HG03196 (cell line): ENCODE data around the gene OR3A3.
"Not testable (repeated sequence)": the region's sequence is repeated elsewhere in the genome, so short reads cannot be mapped to it uniquely, and the experiment has no call there.

Experiments
- ATAC-seq: cut with Tn5 transposase; IDR thresholded peaks from one replicate; pipeline ENCODE4 v1.9.1; 2021; ENCODE audit not compliant: unreplicated experiment

OR3A3 gene

DNA sequence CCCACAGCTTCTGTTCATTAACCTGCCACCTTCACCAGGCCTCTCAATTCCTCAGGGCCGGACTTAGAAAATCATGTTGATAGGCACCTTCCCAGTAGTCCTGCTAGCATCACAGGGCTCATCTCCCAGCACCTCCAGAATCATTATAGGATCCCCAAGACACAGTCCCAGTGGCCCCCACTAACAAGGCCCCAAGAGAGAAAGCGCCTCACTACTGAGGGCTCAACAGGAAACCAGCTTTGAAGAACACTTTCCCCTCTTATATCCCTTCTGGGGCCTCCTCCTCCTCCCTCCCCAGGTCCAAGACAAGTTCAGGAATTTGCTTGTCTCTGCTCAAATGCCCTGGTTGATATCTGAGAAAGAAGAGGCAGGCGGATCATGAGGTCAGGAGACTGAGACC is at the start of gene OR3A3:
Gene OR3A3, plus strand, starts transcription at position 301 of the 400 bp plus-strand sequence.
- no peak for ATAC-seq

DNA sequence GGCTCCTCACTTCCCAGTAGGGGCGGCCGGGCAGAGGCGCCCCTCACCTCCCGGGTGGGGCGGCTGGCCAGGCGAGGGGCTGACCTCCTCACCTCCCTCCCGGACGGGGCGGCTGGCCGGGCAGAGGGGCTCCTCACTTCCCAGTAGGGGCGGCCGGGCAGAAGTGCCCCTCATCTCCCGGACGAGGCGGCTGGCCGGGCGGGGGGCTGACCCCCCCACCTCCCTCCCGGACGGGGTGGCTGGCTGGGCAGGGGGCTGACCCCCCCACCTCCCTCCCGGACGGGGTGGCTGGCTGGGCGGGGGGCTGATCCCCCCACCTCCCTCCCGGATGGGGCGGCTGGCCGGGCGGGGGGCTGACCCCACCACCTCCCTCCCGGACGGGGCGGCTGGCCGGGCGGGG is 40.0 kb upstream of the OR3A3 start:
- ATAC-seq = not testable (repeated sequence)

DNA sequence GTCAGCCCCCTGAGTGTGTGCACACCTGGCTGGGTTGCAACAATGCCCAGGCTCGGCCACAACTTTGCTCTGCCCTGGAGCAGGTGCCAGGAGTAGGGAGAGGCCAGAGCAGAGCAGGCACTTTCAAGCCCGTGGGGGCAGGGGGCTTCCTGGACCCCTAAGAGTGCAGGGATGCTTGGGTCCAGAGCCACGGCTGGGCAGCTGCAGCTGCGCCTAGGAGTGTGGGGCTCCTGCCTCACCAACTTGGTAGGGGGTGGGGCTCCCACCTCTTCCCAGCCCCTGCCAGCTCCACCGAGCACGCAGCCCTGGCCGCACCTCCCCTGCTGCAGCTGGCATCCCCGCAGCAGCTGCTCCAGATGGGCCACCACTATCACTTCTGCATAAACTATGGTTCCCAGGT is 32.8 kb upstream of the OR3A3 start:
- ATAC-seq = no peak

DNA sequence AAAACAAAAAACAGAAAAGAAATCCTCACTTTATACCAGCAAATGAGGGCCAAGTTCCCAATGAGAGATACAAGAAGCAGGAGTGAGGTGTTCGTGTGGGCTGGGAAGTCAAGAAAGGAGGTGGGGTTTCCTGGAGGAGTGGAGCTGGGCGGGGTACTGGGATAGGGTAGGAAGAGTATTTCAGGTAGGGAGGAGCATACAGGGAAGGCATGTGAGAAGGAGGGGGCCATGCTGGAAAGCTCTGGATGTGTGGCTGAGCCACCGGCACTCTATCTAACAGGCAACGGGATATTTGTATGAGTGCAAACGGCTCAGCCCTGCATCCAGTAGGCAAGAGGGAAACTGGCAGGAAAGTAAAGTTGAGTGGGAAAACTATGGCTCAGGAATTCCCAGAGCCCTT is 29.2 kb upstream of the OR3A3 start:
- ATAC-seq = no peak

GRCh38 chr17:3385869-3386816 is 25.0 kb upstream of the OR3A3 start, which contains the start of gene OR3A2:
Gene OR3A2 (minus strand): TSS chr17:3386308.
- no peak for ATAC-seq

DNA sequence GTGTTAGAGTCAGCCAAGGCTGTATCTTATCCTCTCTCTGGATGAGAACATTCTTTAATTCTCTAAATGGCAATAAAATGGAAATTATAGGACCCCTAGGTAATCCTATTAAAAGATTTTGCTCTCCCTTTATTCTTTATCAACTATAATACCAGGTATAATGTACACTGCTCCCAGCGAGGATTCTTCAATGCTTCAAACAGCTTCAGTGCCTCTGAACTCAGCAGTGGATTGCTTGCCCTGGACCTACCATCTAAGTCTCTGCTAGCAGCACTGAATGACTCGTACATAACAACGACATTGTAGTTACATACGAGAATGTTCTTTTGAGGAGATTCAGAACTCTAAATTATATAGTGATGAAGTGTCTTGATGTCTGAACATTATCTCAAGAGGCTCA is 21.4 kb upstream of the OR3A3 start:
- no peak for ATAC-seq

- not testable (repeated sequence) for ATAC-seq
Measured at GRCh38 chr17:3397801-3398200, 13.4 kb upstream of the OR3A3 start.

DNA sequence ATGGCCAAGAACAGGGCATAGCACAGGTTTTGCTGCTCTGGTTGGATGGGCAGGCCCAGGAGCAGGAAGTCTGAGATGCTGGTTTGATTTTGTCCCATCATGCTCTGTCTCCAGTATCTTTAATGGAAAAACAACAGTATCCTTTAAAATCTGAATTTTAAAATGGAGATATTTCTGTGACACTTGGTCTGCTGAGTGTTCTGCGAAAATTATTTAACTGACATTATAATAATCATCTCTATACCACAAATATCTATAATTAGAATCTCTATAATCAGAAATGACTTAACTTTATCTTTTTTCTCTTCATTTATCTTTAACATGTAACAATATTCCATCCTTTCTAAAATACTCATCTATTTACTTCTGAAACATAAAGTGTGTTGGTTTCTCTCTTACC is 12.9 kb upstream of the OR3A3 start, which contains the start of gene OR1E1:
Gene OR1E1, minus strand, starts transcription at position 101 of the 400 bp plus-strand sequence. Its CDS starts 0 bp downstream, at position 101.
- no peak for ATAC-seq

DNA sequence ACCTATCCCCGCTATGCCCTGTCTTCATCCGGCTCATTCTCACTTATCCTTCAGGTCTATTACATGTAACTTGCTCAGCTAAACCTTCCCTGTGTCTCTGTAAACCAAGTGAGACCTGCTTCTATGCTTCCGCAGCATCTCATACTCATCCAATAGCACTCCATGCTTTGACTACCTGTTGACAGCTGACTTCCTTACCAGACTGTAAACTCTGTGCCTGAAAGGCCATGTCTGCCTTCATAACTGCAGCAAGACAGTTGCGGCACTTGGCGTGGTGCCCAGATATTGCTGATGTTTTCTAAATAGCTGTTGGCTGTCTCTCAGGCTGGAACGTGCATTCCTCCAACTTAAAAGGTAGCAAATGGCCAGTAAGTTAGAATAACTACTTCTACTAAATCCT is 11.1 kb upstream of the OR3A3 start:
- ATAC-seq = no peak

DNA sequence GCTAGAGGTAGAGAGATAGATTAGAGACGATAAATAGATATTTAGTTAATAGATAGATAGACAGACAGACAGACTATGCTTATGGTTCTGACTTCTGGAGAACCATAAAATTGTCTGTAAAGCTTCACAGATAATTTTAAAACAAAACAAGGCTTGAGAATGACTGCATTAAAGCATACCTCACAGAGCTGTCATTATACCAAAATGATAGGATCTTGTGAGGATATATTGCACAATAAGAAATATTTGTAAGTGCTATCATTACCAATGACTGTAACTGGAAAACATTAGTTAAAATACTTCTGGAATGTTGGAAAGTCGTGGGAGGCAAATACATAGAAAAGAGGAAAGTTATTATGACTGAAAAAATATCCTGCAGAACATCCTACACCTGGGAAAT is 9.4 kb upstream of the OR3A3 start:
- ATAC-seq = no peak

- not testable (repeated sequence) for ATAC-seq
Measured at GRCh38 chr17:3403856-3404255, 7.3 kb upstream of the OR3A3 start.

DNA sequence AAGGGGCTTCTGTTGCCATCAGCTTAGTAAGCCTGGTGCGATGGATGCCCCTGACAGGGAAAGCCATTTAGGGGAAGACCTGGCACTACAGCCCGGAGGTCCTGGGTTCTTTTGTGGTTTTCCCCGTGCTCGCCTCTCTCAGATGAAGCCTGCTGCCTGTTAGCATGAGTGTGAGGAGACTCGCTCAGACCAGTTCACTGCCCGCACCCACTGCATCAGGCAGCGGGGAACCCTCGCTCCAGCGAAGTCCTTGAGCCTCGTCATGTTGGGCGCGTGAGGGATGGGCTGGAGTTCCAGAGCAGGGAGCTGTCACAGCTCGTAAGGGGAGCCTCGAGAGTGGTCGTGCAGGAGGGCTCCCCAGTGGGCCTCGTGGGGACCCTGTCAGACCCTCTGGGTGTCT is 1.0 kb downstream of the OR3A3 start:
- ATAC-seq = not testable (repeated sequence)

DNA sequence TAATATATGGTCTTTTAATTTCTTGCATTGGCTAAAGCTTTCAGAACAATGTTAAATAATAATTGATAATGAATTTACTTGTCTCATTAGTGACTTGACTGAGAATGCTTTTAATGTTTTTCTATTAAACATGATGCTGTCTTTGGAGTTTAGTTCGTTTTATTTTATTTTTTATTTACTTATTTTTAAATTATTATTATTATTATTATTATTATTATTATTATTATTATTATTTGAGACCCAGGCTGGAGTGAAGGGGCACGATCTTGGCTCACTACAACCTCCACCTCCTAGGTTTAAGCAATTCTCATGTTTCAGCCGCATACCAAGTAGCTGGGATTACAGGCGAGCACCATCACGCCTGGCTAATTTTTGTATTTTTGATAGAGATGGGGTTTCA is 4.4 kb downstream of the OR3A3 start:
- ATAC-seq = no peak

GRCh38 chr17:3418222-3418621 is 7.1 kb downstream of the OR3A3 start:
- ATAC-seq = no peak

- ATAC-seq = not testable (repeated sequence)
Measured at GRCh38 chr17:3433215-3433614, 22.0 kb downstream of the OR3A3 start.

GRCh38 chr17:3433741-3434140 is 22.6 kb downstream of the OR3A3 start, which contains the start of gene OR1E2:
Gene OR1E2 (minus strand): TSS chr17:3433841. CDS start chr17:3433841, 0 bp downstream.
- ATAC-seq = no peak

GRCh38 chr17:3438368-3438767 is 27.2 kb downstream of the OR3A3 start:
- ATAC-seq = no peak

GRCh38 chr17:3440451-3440850 is 29.3 kb downstream of the OR3A3 start:
- no peak for ATAC-seq

DNA sequence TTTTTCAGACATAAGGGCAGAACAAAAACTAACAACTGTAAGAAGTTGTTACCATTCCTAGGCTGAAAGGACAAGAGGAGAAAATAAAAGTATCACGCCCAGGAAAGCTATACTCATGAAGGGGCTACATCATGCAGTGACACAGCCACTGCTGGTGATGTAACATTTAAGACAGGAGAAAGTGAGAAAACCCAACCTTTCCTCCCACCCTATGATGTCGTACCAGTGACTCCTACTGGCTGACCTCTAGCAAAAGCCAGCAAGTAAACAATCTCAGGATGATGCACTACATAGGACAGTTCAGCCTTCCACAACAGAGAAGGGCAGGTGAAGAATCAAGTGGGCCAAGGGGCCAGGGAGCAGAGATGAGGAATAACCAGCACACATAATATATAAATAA is 36.5 kb downstream of the OR3A3 start:
- ATAC-seq = no peak

- ATAC-seq = no peak
Measured at GRCh38 chr17:3448059-3448665, 37.0 kb downstream of the OR3A3 start.

- not testable (repeated sequence) for ATAC-seq
Measured at GRCh38 chr17:3466355-3466754, 55.2 kb downstream of the OR3A3 start.

DNA sequence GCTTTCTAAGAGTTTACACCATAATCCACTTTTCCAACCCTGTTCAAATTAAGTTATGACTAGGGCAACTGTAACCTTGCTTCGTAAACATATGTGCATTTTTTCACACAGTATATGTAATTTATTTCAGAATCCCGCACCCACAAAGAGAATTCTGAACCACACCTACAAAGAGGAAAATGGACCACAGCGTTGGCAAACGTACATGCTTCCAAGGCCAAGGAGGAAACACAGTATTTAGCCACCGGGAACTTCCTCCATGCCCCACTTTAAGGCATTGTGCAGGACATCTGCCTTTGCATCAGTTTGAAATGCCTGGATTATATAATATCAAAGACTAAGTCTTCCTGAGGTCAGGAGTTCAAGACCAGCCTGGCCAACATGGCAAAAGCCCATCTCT is 58.4 kb downstream of the OR3A3 start:
- no peak for ATAC-seq
